ENCODE results near the gene CDH18.

DNA sequence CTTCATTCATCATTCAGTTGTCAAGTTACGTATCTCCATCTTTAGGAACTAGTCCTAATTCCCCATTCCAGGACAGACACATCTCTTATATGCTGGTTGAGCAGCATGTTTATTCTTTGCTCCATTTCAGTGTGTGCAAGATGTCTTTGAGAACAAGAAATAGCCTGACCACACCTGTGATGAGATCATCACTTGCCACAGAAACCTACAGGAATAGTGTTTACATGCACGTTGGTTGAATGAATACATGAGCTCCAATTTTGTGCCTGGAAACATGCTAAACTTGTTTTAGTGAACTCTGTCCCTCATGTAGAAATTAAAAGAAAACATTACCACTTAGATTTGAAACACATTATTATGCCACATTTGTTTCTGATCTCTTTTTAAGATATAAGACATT lies 489.1 kb downstream of the CDH18 start:
- TF ChIP-seq GATA3 (IDR thresholded peaks at IDR 0.05; ENCODE audit: low read depth, low read length), result no peak
- TF ChIP-seq GATA2 (IDR thresholded peaks at IDR 0.05; ENCODE audit: low read depth, low read length), result no peak
